H54 (cell line): ENCODE measurements around the gene PRAF2.

Experiments used
- DNase-seq: peaks from one replicate; pipeline ENCODE4 v3.0.0; 2011; ENCODE audit warnings: low spot score, mixed read lengths; ENCODE audit not compliant: insufficient read length
- FAIRE-seq: peaks from 3 replicates; lab custom pipeline; 2011; peaks lifted over from hg19 to GRCh38; lab: Jason Lieb, UNC
- POLR2A ChIP-seq: IDR thresholded peaks from 2 replicates; pipeline ENCODE4 v1.6.1; 2011; ENCODE audit warnings: low read depth, mild to moderate bottlenecking, low read length

Gene PRAF2

GRCh38 chrX:49073601-49074575, at the start of gene PRAF2:
PRAF2 (minus strand) TSS chrX:49074002; CDS start chrX:49073987, 15 bp downstream.
- peak; percentile 81 for TF ChIP-seq POLR2A
- DNase-seq: peak; percentile 60
- no peak for FAIRE-seq

- TF ChIP-seq POLR2A: no peak
- DNase-seq (no peak), FAIRE-seq (no peak)
Measured at GRCh38 chrX:49122499-49122898, 48.7 kb upstream of the PRAF2 start.

GRCh38 chrX:49120091-49120490, 46.3 kb upstream of the PRAF2 start:
- DNase-seq: no peak
- no peak for TF ChIP-seq POLR2A
- FAIRE-seq: no peak

- no peak for TF ChIP-seq POLR2A
- no peak for DNase-seq
- FAIRE-seq: no peak
Measured at GRCh38 chrX:49117581-49117980, 43.8 kb upstream of the PRAF2 start.

GRCh38 chrX:49116716-49117115, 42.9 kb upstream of the PRAF2 start:
- DNase-seq: no peak
- TF ChIP-seq POLR2A: no peak
- FAIRE-seq: no peak

- no peak for FAIRE-seq
- TF ChIP-seq POLR2A: no peak
- DNase-seq: no peak
Measured at GRCh38 chrX:49116076-49116475, 42.3 kb upstream of the PRAF2 start.

GRCh38 chrX:49111791-49112190, 38.0 kb upstream of the PRAF2 start:
- no peak for DNase-seq
- no peak for FAIRE-seq
- TF ChIP-seq POLR2A: no peak

- no peak for TF ChIP-seq POLR2A
- FAIRE-seq (no peak), DNase-seq (no peak)
Measured at GRCh38 chrX:49110417-49110816, 36.6 kb upstream of the PRAF2 start.

- no peak for TF ChIP-seq POLR2A
- DNase-seq: no peak
- FAIRE-seq: no peak
Measured at GRCh38 chrX:49108641-49109040, 34.8 kb upstream of the PRAF2 start.

- DNase-seq: no peak
Measured at GRCh38 chrX:49106930-49107329, 33.1 kb upstream of the PRAF2 start.

GRCh38 chrX:49106296-49106695, 32.5 kb upstream of the PRAF2 start:
- DNase-seq: no peak
- no peak for FAIRE-seq

More at GRCh38 chrX:49106930-49107329, 33.1 kb upstream of the PRAF2 start:
- TF ChIP-seq POLR2A: no peak
- no peak for FAIRE-seq

GRCh38 chrX:49103637-49104036, 29.8 kb upstream of the PRAF2 start:
- TF ChIP-seq POLR2A: no peak
- FAIRE-seq (no peak), DNase-seq (no peak)

More at GRCh38 chrX:49106296-49106695, 32.5 kb upstream of the PRAF2 start:
- no peak for TF ChIP-seq POLR2A

- FAIRE-seq (no peak), DNase-seq (no peak)
- TF ChIP-seq POLR2A: no peak
Measured at GRCh38 chrX:49102190-49102589, 28.4 kb upstream of the PRAF2 start.

GRCh38 chrX:49101629-49101984, 27.8 kb upstream of the PRAF2 start:
- DNase-seq (no peak), FAIRE-seq (no peak)
- no peak for TF ChIP-seq POLR2A
